ENCODE data around the gene EIPR1. TPM values are rescaled to one million over a fixed set of nuclear protein-coding genes. Genes with fewer than 3 reads are reported as not detected.

The EIPR1 gene
- total and polyA plus RNA-seq, 10 of the 15 experiments (the other 5 are each of a cell fraction or from before 2014, with no cell fraction given) = 23.6 to 61.2 (median 42.2) TPM

DNA sequence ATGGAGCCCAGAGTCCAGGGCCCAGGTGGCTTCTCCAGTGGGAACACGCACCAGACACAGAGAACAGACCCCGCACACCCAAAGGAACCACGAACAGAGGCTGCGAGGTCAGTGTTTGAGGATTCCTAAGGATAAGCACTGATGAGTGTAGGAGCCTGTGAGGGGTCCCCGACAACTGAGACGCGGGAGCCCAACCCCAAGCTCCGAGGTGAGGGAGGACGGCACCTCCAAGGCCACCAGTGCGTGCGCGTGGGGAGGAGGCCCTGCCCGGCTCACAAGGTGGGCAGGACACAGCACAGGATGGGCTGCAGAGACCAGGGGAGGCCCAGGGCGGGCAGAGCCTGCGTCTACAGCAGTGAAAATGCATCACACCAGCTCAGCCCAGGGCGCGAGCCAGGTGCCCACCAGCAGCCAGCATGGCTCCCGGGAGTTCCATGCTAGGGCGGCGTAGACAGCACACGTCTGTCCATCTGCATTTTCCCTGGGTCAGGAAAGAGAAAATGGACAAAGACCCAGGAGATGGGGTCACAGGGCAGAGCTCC is 189.1 kb downstream of the EIPR1 start (continued):
- TF ChIP-seq, protein P1, sequence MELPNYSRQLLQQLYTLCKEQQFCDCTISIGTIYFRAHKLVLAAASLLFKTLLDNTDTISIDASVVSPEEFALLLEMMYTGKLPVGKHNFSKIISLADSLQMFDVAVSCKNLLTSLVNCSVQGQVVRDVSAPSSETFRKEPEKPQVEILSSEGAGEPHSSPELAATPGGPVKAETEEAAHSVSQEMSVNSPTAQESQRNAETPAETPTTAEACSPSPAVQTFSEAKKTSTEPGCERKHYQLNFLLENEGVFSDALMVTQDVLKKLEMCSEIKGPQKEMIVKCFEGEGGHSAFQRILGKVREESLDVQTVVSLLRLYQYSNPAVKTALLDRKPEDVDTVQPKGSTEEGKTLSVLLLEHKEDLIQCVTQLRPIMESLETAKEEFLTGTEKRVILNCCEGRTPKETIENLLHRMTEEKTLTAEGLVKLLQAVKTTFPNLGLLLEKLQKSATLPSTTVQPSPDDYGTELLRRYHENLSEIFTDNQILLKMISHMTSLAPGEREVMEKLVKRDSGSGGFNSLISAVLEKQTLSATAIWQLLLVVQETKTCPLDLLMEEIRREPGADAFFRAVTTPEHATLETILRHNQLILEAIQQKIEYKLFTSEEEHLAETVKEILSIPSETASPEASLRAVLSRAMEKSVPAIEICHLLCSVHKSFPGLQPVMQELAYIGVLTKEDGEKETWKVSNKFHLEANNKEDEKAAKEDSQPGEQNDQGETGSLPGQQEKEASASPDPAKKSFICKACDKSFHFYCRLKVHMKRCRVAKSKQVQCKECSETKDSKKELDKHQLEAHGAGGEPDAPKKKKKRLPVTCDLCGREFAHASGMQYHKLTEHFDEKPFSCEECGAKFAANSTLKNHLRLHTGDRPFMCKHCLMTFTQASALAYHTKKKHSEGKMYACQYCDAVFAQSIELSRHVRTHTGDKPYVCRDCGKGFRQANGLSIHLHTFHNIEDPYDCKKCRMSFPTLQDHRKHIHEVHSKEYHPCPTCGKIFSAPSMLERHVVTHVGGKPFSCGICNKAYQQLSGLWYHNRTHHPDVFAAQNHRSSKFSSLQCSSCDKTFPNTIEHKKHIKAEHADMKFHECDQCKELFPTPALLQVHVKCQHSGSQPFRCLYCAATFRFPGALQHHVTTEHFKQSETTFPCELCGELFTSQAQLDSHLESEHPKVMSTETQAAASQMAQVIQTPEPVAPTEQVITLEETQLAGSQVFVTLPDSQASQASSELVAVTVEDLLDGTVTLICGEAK (IDR thresholded peaks at IDR 0.05; ENCODE audit: borderline replicate concordance) = no peak

DNA sequence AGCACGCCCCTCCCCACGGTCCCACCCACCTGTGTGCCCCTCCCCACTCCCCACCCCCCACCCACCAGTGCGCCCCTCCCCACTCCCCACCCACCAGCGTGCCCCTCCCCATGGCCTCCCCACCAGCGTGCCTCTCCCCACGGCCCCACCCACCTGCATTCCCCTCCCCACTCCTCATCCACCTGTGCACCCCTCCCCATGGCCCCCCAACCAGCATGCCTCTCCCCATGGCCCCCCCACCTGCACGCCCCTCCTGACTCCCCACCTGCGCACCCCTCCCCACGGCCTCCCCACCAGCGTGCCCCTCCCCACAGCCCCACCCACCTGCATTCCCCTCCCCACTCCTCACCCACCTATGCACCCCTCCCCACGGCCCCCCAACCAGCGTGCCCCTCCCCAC is 190.2 kb downstream of the EIPR1 start:
- Histone ChIP-seq H3K36me3 (ENCODE audit: control insufficient read depth in 2 of 2, insufficient read depth in 2 of 2, low read length in 1 of 2) (peaks cover 0 to 6% of the 10 kb centered on the region in 2 experiments; a peak in 3 of 4 replicates), H2AFZ (ENCODE audit: control insufficient read depth, low read depth, low read length) (no peak overlapping the region), H3K4me3 (no peak overlapping the region), H3K4me1 (ENCODE audit: control insufficient read depth, insufficient read depth, low read length) (no peaks in the 10 kb centered on the region), H3K27ac (ENCODE audit: control insufficient read depth, insufficient read depth) (no peak overlapping the region), H4K20me1 (ENCODE audit: control insufficient read depth, insufficient read depth) (no peaks in the 10 kb centered on the region), H3K4me2 (ENCODE audit: control insufficient read depth, insufficient read depth) (no peak overlapping the region), H3K9me3 (replicated peaks; ENCODE audit: control insufficient read depth, insufficient read depth, low read length) (no peaks in the 10 kb centered on the region), H3K79me2 (ENCODE audit: control insufficient read depth, insufficient read depth, low read length) (no peaks in the 10 kb centered on the region), H3K9ac (ENCODE audit: control insufficient read depth, insufficient read depth, low read length) (no peak overlapping the region), H3K27me3 (replicated peaks in 1 of 2; ENCODE audit: control insufficient read depth in 2 of 2, insufficient read depth in 2 of 2, low read length in 1 of 2) (no peaks in the 10 kb centered on the region)
- no peak for DNase-seq (ENCODE audit: low read depth, low spot score)
- RAD21 ChIA-PET (ENCODE audit: unreplicated experiment) = no interaction called here
- no peak for ATAC-seq
- POLR2A ChIA-PET = no interaction called here
- WGBS (ENCODE audit: insufficient coverage, insufficient replicate concordance, low lambda C conversion rate, missing lambda C conversion rate) = no CpG with 5 or more reads among the region's 12 CpGs
- intact Hi-C loops (cut with micrococcal nuclease; ENCODE audit: unreplicated experiment) (no loop called here), in situ Hi-C loops (cut with MboI) (no loop called here)
- SMC1A ChIA-PET (ENCODE audit: uncharacterized antibody, unreplicated experiment) = no interaction called here
- BruUV-seq (replicated peaks) = no TSS peak
- FAIRE-seq = no peak
- CTCF ChIA-PET = no interaction called here
- TF ChIP-seq ZNF217 (IDR thresholded peaks at IDR 0.05) = no peak
- TF ChIP-seq CHD1 (IDR thresholded peaks at IDR 0.05; ENCODE audit: low read depth, low read length) = no peak
- TF ChIP-seq, protein P2, sequence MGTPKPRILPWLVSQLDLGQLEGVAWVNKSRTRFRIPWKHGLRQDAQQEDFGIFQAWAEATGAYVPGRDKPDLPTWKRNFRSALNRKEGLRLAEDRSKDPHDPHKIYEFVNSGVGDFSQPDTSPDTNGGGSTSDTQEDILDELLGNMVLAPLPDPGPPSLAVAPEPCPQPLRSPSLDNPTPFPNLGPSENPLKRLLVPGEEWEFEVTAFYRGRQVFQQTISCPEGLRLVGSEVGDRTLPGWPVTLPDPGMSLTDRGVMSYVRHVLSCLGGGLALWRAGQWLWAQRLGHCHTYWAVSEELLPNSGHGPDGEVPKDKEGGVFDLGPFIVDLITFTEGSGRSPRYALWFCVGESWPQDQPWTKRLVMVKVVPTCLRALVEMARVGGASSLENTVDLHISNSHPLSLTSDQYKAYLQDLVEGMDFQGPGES (IDR thresholded peaks at IDR 0.05) = no peak
- TF ChIP-seq NFYA (IDR thresholded peaks at IDR 0.05; ENCODE audit: borderline replicate concordance, low read depth, low read length) = no peak
- TF ChIP-seq TCF3 (IDR thresholded peaks at IDR 0.05; ENCODE audit: borderline replicate concordance, insufficient read depth, low read depth, low read length) = no peak
- no peak for TF ChIP-seq HCFC1 (IDR thresholded peaks at IDR 0.05; ENCODE audit: low read length)
- no peak for TF ChIP-seq SRF (IDR thresholded peaks at IDR 0.05; ENCODE audit: low read depth in 2 of 2, low read length in 2 of 2)
- no peak for TF ChIP-seq MEF2A (IDR thresholded peaks at IDR 0.05; ENCODE audit: insufficient read depth, low read depth, low read length)
- TF ChIP-seq ZNF274 (IDR thresholded peaks at IDR 0.05; ENCODE audit: insufficient read depth, insufficient read length) = no peak
- TF ChIP-seq CBFB (IDR thresholded peaks at IDR 0.05; ENCODE audit: low read depth) = no peak
- TF ChIP-seq, protein P3, sequence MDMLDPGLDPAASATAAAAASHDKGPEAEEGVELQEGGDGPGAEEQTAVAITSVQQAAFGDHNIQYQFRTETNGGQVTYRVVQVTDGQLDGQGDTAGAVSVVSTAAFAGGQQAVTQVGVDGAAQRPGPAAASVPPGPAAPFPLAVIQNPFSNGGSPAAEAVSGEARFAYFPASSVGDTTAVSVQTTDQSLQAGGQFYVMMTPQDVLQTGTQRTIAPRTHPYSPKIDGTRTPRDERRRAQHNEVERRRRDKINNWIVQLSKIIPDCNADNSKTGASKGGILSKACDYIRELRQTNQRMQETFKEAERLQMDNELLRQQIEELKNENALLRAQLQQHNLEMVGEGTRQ (IDR thresholded peaks at IDR 0.05; ENCODE audit: borderline replicate concordance, low read depth, low read length) = no peak
- TF ChIP-seq, protein P4, sequence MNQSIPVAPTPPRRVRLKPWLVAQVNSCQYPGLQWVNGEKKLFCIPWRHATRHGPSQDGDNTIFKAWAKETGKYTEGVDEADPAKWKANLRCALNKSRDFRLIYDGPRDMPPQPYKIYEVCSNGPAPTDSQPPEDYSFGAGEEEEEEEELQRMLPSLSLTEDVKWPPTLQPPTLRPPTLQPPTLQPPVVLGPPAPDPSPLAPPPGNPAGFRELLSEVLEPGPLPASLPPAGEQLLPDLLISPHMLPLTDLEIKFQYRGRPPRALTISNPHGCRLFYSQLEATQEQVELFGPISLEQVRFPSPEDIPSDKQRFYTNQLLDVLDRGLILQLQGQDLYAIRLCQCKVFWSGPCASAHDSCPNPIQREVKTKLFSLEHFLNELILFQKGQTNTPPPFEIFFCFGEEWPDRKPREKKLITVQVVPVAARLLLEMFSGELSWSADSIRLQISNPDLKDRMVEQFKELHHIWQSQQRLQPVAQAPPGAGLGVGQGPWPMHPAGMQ (IDR thresholded peaks at IDR 0.05; ENCODE audit: borderline replicate concordance) = no peak
- TF ChIP-seq, protein P5, sequence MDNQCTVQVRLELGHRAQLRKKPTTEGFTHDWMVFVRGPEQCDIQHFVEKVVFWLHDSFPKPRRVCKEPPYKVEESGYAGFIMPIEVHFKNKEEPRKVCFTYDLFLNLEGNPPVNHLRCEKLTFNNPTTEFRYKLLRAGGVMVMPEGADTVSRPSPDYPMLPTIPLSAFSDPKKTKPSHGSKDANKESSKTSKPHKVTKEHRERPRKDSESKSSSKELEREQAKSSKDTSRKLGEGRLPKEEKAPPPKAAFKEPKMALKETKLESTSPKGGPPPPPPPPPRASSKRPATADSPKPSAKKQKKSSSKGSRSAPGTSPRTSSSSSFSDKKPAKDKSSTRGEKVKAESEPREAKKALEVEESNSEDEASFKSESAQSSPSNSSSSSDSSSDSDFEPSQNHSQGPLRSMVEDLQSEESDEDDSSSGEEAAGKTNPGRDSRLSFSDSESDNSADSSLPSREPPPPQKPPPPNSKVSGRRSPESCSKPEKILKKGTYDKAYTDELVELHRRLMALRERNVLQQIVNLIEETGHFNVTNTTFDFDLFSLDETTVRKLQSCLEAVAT (IDR thresholded peaks at IDR 0.05) = no peak
